H9 (cell line): ENCODE data around the gene SHISA8. TPM values are rescaled to one million over a fixed set of nuclear protein-coding genes. Genes with fewer than 3 reads are reported as not detected.

Experiments
- DNase-seq: peaks from one replicate; pipeline ENCODE4 v3.0.0-alpha.2; 2017
- H2AFZ ChIP-seq: one replicate; pipeline ENCODE4 v1.6.1; 2013; ENCODE audit warnings: mild to moderate bottlenecking, low read length, control low read depth, moderate library complexity
- H2AK5ac ChIP-seq: 2 replicates; pipeline ENCODE4 v1.6.1; 2013; ENCODE audit warnings: low read length, control low read depth, mixed read lengths; ENCODE audit not compliant: insufficient read length
- H2BK120ac ChIP-seq: one replicate; pipeline ENCODE4 v1.6.1; 2013; ENCODE audit warnings: low read depth, mild to moderate bottlenecking, low read length, control low read depth, inconsistent platforms; ENCODE audit not compliant: poor library complexity, severe bottlenecking
- H2BK12ac ChIP-seq: 2 replicates; pipeline ENCODE4 v1.6.1; 2013; ENCODE audit warnings: low read length, control low read depth, mixed read lengths, low read depth; ENCODE audit not compliant: insufficient read length
- H2BK15ac ChIP-seq: 2 replicates; pipeline ENCODE4 v1.6.1; 2013; ENCODE audit warnings: low read depth, low read length, control low read depth
- H2BK20ac ChIP-seq: one replicate; pipeline ENCODE4 v1.6.1; 2013; ENCODE audit warnings: low read depth, mild to moderate bottlenecking, low read length, control low read depth, inconsistent platforms; ENCODE audit not compliant: poor library complexity, severe bottlenecking
- H2BK5ac ChIP-seq: 2 replicates; pipeline ENCODE4 v1.6.1; 2013; ENCODE audit warnings: low read length, control low read depth, mixed read lengths; ENCODE audit not compliant: insufficient read length
- H3K14ac ChIP-seq: 2 replicates; pipeline ENCODE4 v1.6.1; 2013; ENCODE audit warnings: low read length, control low read depth; ENCODE audit not compliant: insufficient read depth
- H3K18ac ChIP-seq: 2 replicates; pipeline ENCODE4 v1.6.1; 2013; ENCODE audit warnings: low read depth, mild to moderate bottlenecking, mixed read lengths, low read length, control low read depth; ENCODE audit not compliant: insufficient read length
- H3K23ac ChIP-seq: 2 replicates; pipeline ENCODE4 v1.6.1; 2013; ENCODE audit warnings: low read length, control low read depth, mixed read lengths, low read depth; ENCODE audit not compliant: insufficient read length
- H3K23me2 ChIP-seq: 2 replicates; pipeline ENCODE4 v1.6.1; 2013; ENCODE audit warnings: low read depth, mild to moderate bottlenecking, mixed read lengths, low read length, control low read depth; ENCODE audit not compliant: insufficient read length, poor library complexity, severe bottlenecking
- H3K27ac ChIP-seq: 2 replicates; pipeline ENCODE4 v1.5.1; 2013; ENCODE audit warnings: low read length, control low read depth, mixed read lengths, low read depth; ENCODE audit not compliant: insufficient read length
- H3K27me3 ChIP-seq: 2 replicates; pipeline ENCODE4 v1.6.1; 2013; ENCODE audit warnings: low read length, control low read depth, inconsistent platforms; ENCODE audit not compliant: insufficient read depth
- H3K4ac ChIP-seq: 2 replicates; pipeline ENCODE4 v1.6.1; 2013; ENCODE audit warnings: low read depth, mild to moderate bottlenecking, control low read depth, inconsistent platforms, low read length, moderate library complexity
- H3K4me1 ChIP-seq: 2 replicates; pipeline ENCODE4 v1.6.1; 2013; ENCODE audit warnings: low read length, control low read depth, inconsistent platforms; ENCODE audit not compliant: insufficient read depth
- H3K4me2 ChIP-seq: 2 replicates; pipeline ENCODE4 v1.6.1; 2013; ENCODE audit warnings: low read length, control low read depth, mixed read lengths; ENCODE audit not compliant: insufficient read length, insufficient read depth
- H3K56ac ChIP-seq: 2 replicates; pipeline ENCODE4 v1.6.1; 2013; ENCODE audit warnings: low read depth, mild to moderate bottlenecking, mixed read lengths, low read length, control low read depth; ENCODE audit not compliant: insufficient read length
- H3K79me1 ChIP-seq: 2 replicates; pipeline ENCODE4 v1.6.1; 2013; ENCODE audit warnings: low read depth, mild to moderate bottlenecking, moderate library complexity, low read length, control low read depth, inconsistent platforms; ENCODE audit not compliant: insufficient read depth, poor library complexity, severe bottlenecking
- H3K79me2 ChIP-seq: 2 replicates; pipeline ENCODE4 v1.6.1; 2013; ENCODE audit warnings: low read length, control low read depth, inconsistent platforms; ENCODE audit not compliant: insufficient read depth
- H3K9ac ChIP-seq: 2 replicates; pipeline ENCODE4 v1.6.1; 2013; ENCODE audit warnings: low read length, control low read depth, mixed read lengths; ENCODE audit not compliant: insufficient read length; ENCODE audit errors: extremely low read depth
- H3K9me3 ChIP-seq: one replicate; pipeline ENCODE4 v1.6.1; 2013; ENCODE audit warnings: low read depth, low read length, inconsistent platforms; ENCODE audit not compliant: control insufficient read depth
- H3T11ph ChIP-seq: one replicate; pipeline ENCODE4 v1.6.1; 2013; ENCODE audit warnings: mild to moderate bottlenecking, low read length, control low read depth, inconsistent platforms
- H4K20me1 ChIP-seq: one replicate; pipeline ENCODE4 v1.6.1; 2013; ENCODE audit not compliant: control insufficient read depth, insufficient read length, insufficient read depth
- H4K5ac ChIP-seq: 2 replicates; pipeline ENCODE4 v1.6.1; 2013; ENCODE audit warnings: low read depth, mild to moderate bottlenecking, mixed read lengths, low read length, control low read depth; ENCODE audit not compliant: insufficient read length
- H4K8ac ChIP-seq: replicated peaks from 2 replicates; pipeline ENCODE4 v1.6.1; 2013; ENCODE audit warnings: low read length, control low read depth, mixed read lengths, low read depth; ENCODE audit not compliant: insufficient read length
- H4K91ac ChIP-seq: 2 replicates; pipeline ENCODE4 v1.6.1; 2013; ENCODE audit warnings: low read depth, mild to moderate bottlenecking, moderate library complexity, mixed read lengths, low read length, control low read depth; ENCODE audit not compliant: insufficient read length
- H3K27ac Mint-ChIP-seq, 3 experiments: 2 replicates in 2 of 3; 3 replicates in 1 of 3; pipeline ENCODE4 v1.8.0; 2020 to 2021; ENCODE audit warnings: mixed read lengths in 3 of 3, mild to moderate bottlenecking in 1 of 3, moderate library complexity in 1 of 3
- H3K27me3 Mint-ChIP-seq: 2 replicates; pipeline ENCODE4 v1.8.0; 2021; ENCODE audit warnings: low read depth, mild to moderate bottlenecking, moderate library complexity, mixed read lengths
- H3K36me3 Mint-ChIP-seq, 3 experiments: 2 replicates in 2 of 3; 3 replicates in 1 of 3; pipeline ENCODE4 v1.8.0; 2020 to 2021; ENCODE audit warnings: low read depth in 3 of 3, mixed read lengths in 3 of 3; ENCODE audit not compliant: insufficient read depth in 1 of 3
- H3K4me1 Mint-ChIP-seq, 2 experiments: 2 replicates each; pipeline ENCODE4 v1.8.0; 2020; ENCODE audit warnings: mixed read lengths in 2 of 2
- H3K4me3 Mint-ChIP-seq, 2 experiments: 2 replicates in 1 of 2; 3 replicates in 1 of 2; pipeline ENCODE4 v1.8.0; 2020 to 2021; ENCODE audit warnings: mild to moderate bottlenecking in 2 of 2, mixed read lengths in 2 of 2, moderate library complexity in 1 of 2
- H3K9me3 Mint-ChIP-seq, 2 experiments: 2 replicates in 1 of 2; 3 replicates in 1 of 2; pipeline ENCODE4 v1.8.0; 2020; ENCODE audit warnings: mild to moderate bottlenecking in 2 of 2, mixed read lengths in 2 of 2, moderate library complexity in 1 of 2
- CTCF ChIP-seq: fragments of 200-600 bp; sonication (generic); conservative IDR thresholded peaks from 3 replicates; pipeline ENCODE4 v1.8.0; 2021; ENCODE audit warnings: antibody characterized with exemption, mild to moderate bottlenecking
- WGBS: extraction: QIAGEN DNeasy Blood & Tissue Kit; methylation state at CpG from one replicate; pipeline ENCODE4 v1.1.7; 2013; ENCODE audit warnings: missing lambda C conversion rate, low lambda C conversion rate, mixed read lengths; ENCODE audit not compliant: insufficient read length; ENCODE audit errors: extremely low coverage; 5-methylcytosine and 5-hydroxymethylcytosine counted together
- total RNA-seq: library from RNA; stranded (reverse); gene quantifications from 2 replicates; pipeline ENCODE4 v1.2.1, GENCODE V29; 2021

Gene SHISA8
- total RNA-seq, 1 experiment from 2014 or later = 1.4 TPM

- peaks cover 11% of the 10 kb centered on the region for H3K27me3 ChIP-seq
- H4K20me1 ChIP-seq = no peaks in the 10 kb centered on the region
- H4K8ac ChIP-seq = no peak overlapping the region
- no peaks in the 10 kb centered on the region for H3K9me3 Mint-ChIP-seq
- H3K36me3 Mint-ChIP-seq = peaks cover 0 to 4% (median 3%) of the 10 kb centered on the region in 3 experiments; a peak in 4 of 7 replicates
- H2BK120ac ChIP-seq = no peak overlapping the region
- no peak overlapping the region for H3T11ph ChIP-seq
- H3K4ac ChIP-seq = no peak overlapping the region
- no peak overlapping the region for H3K56ac ChIP-seq
- WGBS = no CpG with 5 or more reads among the region's 14 CpGs
- no peaks in the 10 kb centered on the region for H3K79me1 ChIP-seq
- H3K23ac ChIP-seq = no peak overlapping the region
- no peak overlapping the region; the same call in 1 of the 2 replicates for H3K14ac ChIP-seq
- H3K9ac ChIP-seq = no peak overlapping the region
- peaks cover 3% of the 10 kb centered on the region; the same call in 1 of the 2 replicates for H3K4me1 ChIP-seq
- no peak overlapping the region for H2AFZ ChIP-seq
- no peak overlapping the region for H3K18ac ChIP-seq
- H3K79me2 ChIP-seq = no peaks in the 10 kb centered on the region
- H3K4me1 Mint-ChIP-seq = peaks cover 13 to 21% of the 10 kb centered on the region in 2 experiments
- H3K9me3 ChIP-seq = no peaks in the 10 kb centered on the region
- no peak overlapping the region for H2BK20ac ChIP-seq
- H3K4me3 Mint-ChIP-seq = no peak overlapping the region
- H3K27me3 Mint-ChIP-seq = peaks cover 79% of the 10 kb centered on the region
- H2BK5ac ChIP-seq = no peak overlapping the region
- H3K27ac Mint-ChIP-seq = no peak overlapping the region
- no peak for TF ChIP-seq CTCF
- DNase-seq = no peak
- H4K91ac ChIP-seq = no peak overlapping the region
- no peak overlapping the region for H2BK12ac ChIP-seq
- no peak overlapping the region for H2BK15ac ChIP-seq
- H3K27ac ChIP-seq = no peak overlapping the region
- peaks cover 10% of the 10 kb centered on the region for H3K23me2 ChIP-seq
- no peak overlapping the region for H2AK5ac ChIP-seq
- H4K5ac ChIP-seq = no peak overlapping the region
- H3K4me2 ChIP-seq = no peak overlapping the region
Measured at GRCh38 chr22:41923595-41924276, 8.9 kb upstream of the SHISA8 start.
